Measurements from ENCODE around the gene RETN.

RETN gene

DNA sequence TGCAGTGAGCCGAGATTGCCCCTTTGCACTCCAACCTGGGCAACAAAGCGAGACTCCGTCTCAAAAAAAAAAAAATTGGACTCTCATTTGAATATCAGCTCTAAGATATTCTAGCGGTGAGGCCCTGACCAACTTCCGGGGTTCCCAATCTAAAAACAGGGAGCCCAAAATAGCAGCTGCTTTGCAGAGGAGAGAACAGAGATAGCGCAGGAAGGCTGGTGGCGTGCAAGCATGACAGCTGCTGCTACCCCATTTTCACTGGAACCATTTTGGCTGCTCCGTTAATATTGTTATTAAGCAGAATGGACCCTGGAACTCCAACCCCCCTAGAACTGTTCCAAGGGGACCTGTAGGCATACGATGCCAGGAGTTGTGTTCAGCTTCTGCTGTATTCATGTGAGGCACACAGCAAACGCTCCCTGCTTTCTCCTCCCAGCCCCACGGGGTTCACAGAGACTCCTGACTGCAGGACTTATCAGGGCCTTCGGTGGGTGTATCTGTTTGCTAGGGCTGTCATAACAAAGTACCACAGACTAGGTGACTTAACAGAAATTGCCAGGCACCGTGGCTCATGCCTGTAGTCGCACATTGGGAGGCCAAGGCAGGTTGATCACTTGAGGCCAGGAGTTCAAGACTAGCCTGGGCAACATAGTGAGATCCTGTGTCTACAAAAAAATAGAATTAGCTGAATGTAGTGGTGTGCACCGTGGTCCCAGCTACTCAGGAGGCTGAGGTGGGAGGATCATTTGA lies 20.4 kb upstream of the RETN start:
- Histone ChIP-seq H3K27me3 (ENCODE audit: control insufficient read depth, insufficient read depth, low read length) (no peaks in the 10 kb centered on the region), H3K9ac (no peak overlapping the region), H3K9me3 (ENCODE audit: control insufficient read depth, low read length) (no peaks in the 10 kb centered on the region), H3K79me2 (no peaks in the 10 kb centered on the region), H3K27ac (no peak overlapping the region), H3K4me3 (ENCODE audit: low read depth, low read length) (no peak overlapping the region), H3K36me3 (ENCODE audit: control insufficient read depth, insufficient read depth, low read length) (no peaks in the 10 kb centered on the region), H3K4me2 (ENCODE audit: low read length) (no peak overlapping the region), H3K4me1 (no peaks in the 10 kb centered on the region), H2AFZ (no peak overlapping the region)
- no peak for TF ChIP-seq CTCF (IDR thresholded peaks at IDR 0.05)

DNA sequence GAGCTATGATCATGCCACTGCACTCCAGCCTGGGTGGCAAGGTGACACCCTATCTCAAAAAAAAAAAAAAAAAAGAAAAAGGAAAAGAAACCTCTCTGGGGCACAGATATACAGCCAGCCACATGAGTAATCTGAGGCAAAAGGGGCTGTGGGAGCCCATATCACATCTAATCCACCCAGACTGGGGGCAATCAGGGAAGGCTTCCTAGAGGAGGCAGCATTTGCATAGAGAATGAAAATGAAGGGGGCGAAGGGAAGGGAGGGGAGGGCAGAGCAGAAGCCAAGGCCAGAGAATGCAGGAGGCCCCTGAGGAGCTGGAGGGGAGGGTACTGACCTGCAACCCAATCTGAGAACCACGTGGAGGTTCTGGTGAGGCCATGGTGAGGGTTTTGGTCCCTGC lies 18.7 kb upstream of the RETN start:
- H3K4me1 ChIP-seq: no peaks in the 10 kb centered on the region
- H3K9ac ChIP-seq: no peak overlapping the region
- no peak overlapping the region for H3K4me2 ChIP-seq (ENCODE audit: low read length)
- no peaks in the 10 kb centered on the region for H3K79me2 ChIP-seq
- no peaks in the 10 kb centered on the region for H3K36me3 ChIP-seq (ENCODE audit: control insufficient read depth, insufficient read depth, low read length)
- no peaks in the 10 kb centered on the region for H3K9me3 ChIP-seq (ENCODE audit: control insufficient read depth, low read length)
- no peak overlapping the region for H3K4me3 ChIP-seq (ENCODE audit: low read depth, low read length)
- TF ChIP-seq CTCF (IDR thresholded peaks at IDR 0.05): no peak
- H3K27ac ChIP-seq: no peak overlapping the region
- H3K27me3 ChIP-seq (ENCODE audit: control insufficient read depth, insufficient read depth, low read length): no peaks in the 10 kb centered on the region
- H2AFZ ChIP-seq: no peak overlapping the region

- TF ChIP-seq CTCF (IDR thresholded peaks at IDR 0.05): peak; percentile 97
Measured at GRCh38 chr19:7652061-7652641, 16.7 kb upstream of the RETN start.

GRCh38 chr19:7654401-7654800 lies 14.4 kb upstream of the RETN start:
- H3K4me1 ChIP-seq: no peaks in the 10 kb centered on the region
- H2AFZ ChIP-seq: no peak overlapping the region
- no peaks in the 10 kb centered on the region for H3K27me3 ChIP-seq (ENCODE audit: control insufficient read depth, insufficient read depth, low read length)
- H3K4me2 ChIP-seq (ENCODE audit: low read length): no peak overlapping the region
- H3K9ac ChIP-seq: no peak overlapping the region
- no peak for TF ChIP-seq CTCF (IDR thresholded peaks at IDR 0.05)
- no peak overlapping the region for H3K27ac ChIP-seq
- H3K79me2 ChIP-seq: no peaks in the 10 kb centered on the region
- H3K4me3 ChIP-seq (ENCODE audit: low read depth, low read length): no peak overlapping the region
- H3K9me3 ChIP-seq (ENCODE audit: control insufficient read depth, low read length): no peaks in the 10 kb centered on the region
- H3K36me3 ChIP-seq (ENCODE audit: control insufficient read depth, insufficient read depth, low read length): no peaks in the 10 kb centered on the region

More at GRCh38 chr19:7652061-7652641, 16.7 kb upstream of the RETN start:
- Histone ChIP-seq H3K27ac (no peak overlapping the region), H3K9ac (no peak overlapping the region), H3K4me3 (ENCODE audit: low read depth, low read length) (peak overlapping the region; percentile 29), H3K4me1 (no peaks in the 10 kb centered on the region), H3K27me3 (ENCODE audit: control insufficient read depth, insufficient read depth, low read length) (no peaks in the 10 kb centered on the region), H3K4me2 (ENCODE audit: low read length) (peak overlapping the region; percentile 67), H3K9me3 (ENCODE audit: control insufficient read depth, low read length) (no peaks in the 10 kb centered on the region), H2AFZ (peak overlapping the region; percentile 66), H3K79me2 (no peaks in the 10 kb centered on the region), H3K36me3 (ENCODE audit: control insufficient read depth, insufficient read depth, low read length) (no peaks in the 10 kb centered on the region)

DNA sequence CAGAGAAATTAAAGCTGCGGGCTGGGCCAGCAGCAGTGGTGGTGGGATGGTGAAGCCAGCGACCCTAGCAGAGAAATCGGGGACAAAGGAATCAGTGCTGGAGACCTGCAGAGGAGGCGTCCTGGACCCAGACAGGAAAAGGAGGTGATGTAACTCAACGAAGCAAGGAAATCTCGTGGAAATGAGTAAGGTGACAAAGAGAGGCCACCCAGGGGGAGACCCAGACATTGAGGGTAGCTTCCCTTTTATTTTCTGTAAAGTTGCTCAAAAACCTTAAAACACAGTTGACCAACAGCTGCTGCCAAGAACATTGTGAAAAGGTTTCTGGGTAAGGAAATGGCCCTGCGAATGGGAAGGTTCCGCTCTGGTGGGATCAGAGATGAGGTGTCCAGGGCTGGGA lies 13.3 kb upstream of the RETN start:
- no peak overlapping the region for H2AFZ ChIP-seq
- H3K27ac ChIP-seq: no peak overlapping the region
- no peak overlapping the region for H3K4me2 ChIP-seq (ENCODE audit: low read length)
- no peaks in the 10 kb centered on the region for H3K9me3 ChIP-seq (ENCODE audit: control insufficient read depth, low read length)
- H3K36me3 ChIP-seq (ENCODE audit: control insufficient read depth, insufficient read depth, low read length): no peaks in the 10 kb centered on the region
- no peaks in the 10 kb centered on the region for H3K79me2 ChIP-seq
- no peaks in the 10 kb centered on the region for H3K4me1 ChIP-seq
- no peaks in the 10 kb centered on the region for H3K27me3 ChIP-seq (ENCODE audit: control insufficient read depth, insufficient read depth, low read length)
- TF ChIP-seq CTCF (IDR thresholded peaks at IDR 0.05): no peak
- no peak overlapping the region for H3K9ac ChIP-seq
- H3K4me3 ChIP-seq (ENCODE audit: low read depth, low read length): no peak overlapping the region
